CD4-positive, alpha-beta T cell treated with Interleukin-6 at 100 ng/mL for 8 hours (primary cell): ENCODE results near the gene XIAP.
"Not testable (repeated sequence)": the region's sequence is repeated elsewhere in the genome, so short reads cannot be mapped to it uniquely, and the experiment has no call there.

Source experiments
- DNase-seq: peaks from one replicate; pipeline ENCODE4 v3.0.0-alpha.2; 2020; ENCODE audit warnings: mixed read lengths, low spot score

The XIAP gene

DNA sequence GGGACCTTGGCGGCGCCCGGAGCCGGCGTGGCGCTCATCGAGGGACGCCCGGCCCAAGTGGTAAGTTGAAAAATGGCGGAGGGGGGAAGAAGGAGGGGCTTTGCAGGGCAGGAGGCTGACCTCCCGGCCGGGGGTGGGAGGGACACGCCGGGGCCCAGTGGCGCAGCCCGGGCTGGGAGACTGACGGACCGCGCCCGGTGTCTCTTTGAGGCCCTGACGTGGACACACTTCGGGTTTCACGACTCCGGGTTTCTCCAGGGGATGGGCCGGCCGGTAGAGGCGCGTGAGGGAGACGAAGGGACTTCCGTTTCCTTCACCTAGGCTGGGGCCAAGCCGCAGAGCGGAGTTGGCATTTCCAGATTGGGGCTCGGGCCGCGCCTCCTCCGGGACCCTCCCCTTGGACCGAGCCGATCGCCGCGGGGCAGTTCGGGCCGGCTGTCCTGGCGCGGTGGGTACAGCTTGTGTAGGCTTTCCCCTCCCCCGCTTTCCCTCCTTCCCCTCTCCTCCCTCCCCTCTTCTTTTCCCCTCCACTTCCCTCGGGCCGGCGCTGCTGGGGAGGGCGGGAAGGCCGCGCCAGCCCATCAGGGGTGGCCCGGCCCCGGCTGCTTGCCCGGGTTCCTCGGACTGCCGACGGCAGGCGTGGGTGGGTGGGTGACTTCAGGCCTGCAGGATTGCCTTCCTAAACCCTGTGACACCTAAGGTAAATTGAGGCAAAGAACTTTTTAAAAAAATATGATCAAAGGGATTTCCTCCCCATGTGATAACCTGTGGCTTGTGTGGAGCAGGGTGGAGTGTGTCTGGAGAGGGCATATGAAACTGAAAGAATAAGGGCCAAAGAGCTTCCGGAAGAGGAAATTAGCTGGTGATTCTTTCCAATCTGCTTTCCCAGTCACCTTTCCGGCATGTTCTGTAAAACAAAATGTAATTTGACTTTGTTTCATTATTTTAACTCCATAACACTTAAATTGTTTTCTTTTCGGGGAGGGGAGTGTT is at the start of gene XIAP:
Gene XIAP, plus strand, starts transcription at position 208 of the 993 bp plus-strand sequence. CDS start 25,610 bp downstream, outside the sequence.
- peak; percentile 48 for DNase-seq

DNA sequence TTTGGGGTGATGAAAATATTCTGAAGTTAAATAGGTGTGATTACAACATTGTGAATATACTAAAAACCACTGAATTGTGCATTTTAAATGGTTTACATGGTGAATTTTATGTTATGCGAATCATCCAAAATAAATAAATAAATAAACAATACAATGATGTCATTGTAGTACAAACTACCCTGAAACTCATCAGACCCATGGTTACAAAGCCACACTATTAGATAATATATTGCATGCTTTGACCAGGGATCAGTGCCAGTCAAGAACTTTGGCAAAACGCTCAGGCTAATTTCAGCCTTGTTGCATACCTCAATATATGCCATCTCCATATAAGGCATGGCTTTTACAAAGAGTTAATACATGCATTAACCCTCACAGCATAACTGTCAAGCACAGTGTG is 45.5 kb upstream of the XIAP start:
- DNase-seq, result no peak

GRCh38 chrX:123814934-123815394 is 44.9 kb upstream of the XIAP start:
- DNase-seq, result not testable (repeated sequence)

DNA sequence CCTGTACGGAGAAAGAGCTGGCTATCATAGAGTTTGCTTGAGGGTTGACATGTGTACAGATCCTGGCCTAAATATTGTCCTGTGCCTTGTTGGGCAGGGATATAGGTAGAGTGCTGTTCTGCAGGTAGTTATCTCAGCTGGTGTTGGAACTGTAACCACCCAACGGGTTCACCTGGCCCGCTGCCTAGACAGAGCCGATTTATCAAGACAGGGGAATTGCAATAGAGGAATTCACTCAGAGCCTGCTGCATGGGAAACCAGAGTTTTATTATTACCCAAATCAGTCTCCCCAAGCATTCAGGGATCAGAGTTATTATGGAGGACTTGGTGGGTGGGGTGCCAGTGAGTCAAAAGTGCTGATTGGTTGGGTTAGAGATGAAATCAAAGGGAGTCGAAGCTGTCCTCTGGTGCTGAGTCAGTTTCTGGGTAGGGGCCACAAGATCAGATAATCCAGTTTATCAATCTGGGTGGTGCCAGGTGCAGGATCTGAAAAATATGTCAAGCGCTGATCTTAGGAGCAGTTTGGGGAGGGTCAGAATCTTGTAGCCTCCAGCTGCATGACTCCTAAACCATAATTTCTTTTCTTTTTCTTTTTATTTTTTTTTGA is 42.5 kb upstream of the XIAP start:
- DNase-seq, result no peak

- DNase-seq, result no peak
Observed at GRCh38 chrX:123818243-123818642, 41.6 kb upstream of the XIAP start.

- DNase-seq, result no peak
Observed at GRCh38 chrX:123822965-123823364, 36.9 kb upstream of the XIAP start.

- DNase-seq, result no peak
Observed at GRCh38 chrX:123830309-123830708, 29.5 kb upstream of the XIAP start.

GRCh38 chrX:123833387-123833786 is 26.5 kb upstream of the XIAP start:
- peak; percentile 57 for DNase-seq

DNA sequence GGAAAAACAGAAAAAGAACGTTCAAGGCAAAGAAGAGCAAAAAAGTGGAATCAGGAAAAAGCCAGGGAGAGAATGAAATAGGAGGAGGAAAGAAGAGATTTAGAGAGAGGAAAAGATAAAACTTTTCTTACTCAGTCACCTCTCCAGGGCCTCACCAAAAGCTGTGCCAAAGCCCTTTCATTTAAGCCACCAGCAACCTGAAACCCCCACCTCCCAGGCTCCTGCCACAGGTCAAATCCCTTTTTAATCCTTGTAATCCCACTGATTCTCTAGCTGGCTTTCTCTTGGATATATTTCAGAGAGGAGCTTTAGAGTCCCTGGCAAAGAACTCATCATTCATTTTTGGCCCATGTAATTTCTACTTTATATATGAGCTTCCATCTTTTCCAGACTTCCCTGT is 25.7 kb upstream of the XIAP start:
- DNase-seq, result no peak

GRCh38 chrX:123835661-123836371 is 24.0 kb upstream of the XIAP start:
- DNase-seq, result no peak

GRCh38 chrX:123845129-123845528 is 14.7 kb upstream of the XIAP start:
- DNase-seq, result not testable (repeated sequence)

- DNase-seq, result no peak
Observed at GRCh38 chrX:123846577-123847038, 13.2 kb upstream of the XIAP start.

DNA sequence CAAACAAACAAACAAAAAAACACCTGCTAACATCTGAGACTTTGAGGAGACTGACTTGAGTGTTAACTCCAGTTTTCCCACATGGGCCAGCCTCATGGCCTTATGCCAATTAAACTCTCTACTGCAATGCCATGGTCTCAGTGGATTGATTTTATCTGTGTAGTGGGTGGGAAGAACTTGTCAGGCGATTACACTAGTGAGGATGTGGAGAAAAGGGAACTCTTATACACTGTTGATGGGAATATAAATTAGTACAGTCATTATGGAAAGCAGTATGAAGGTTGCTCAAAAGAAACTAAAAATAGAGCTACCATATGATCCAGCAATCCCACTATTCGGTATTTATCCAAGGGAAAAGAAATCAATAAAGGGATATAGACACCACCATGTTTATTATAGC is 12.8 kb upstream of the XIAP start:
- DNase-seq, result no peak

GRCh38 chrX:123849096-123849495 is 10.8 kb upstream of the XIAP start:
- no peak for DNase-seq

DNA sequence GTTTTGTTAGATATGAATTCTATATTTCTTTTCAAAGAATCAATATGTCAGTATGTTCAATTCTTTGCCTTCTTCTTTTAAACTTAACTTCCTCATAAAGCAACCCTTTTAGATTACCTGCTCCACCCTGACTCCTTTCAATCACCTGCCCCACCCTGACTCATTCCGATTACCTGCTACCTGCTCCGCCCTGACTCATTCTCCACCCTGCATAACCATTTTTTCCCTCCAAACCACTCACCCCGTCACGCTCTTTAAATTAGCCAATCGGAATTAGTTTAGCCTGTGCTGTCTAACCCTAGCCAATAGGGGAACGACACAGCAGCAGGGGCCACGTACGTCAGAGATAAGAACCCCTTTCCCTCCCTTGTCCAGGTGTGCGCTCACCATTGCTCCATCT is 9.9 kb upstream of the XIAP start:
- DNase-seq, result not testable (repeated sequence)

- no peak for DNase-seq
Observed at GRCh38 chrX:123851079-123851478, 8.8 kb upstream of the XIAP start.

DNA sequence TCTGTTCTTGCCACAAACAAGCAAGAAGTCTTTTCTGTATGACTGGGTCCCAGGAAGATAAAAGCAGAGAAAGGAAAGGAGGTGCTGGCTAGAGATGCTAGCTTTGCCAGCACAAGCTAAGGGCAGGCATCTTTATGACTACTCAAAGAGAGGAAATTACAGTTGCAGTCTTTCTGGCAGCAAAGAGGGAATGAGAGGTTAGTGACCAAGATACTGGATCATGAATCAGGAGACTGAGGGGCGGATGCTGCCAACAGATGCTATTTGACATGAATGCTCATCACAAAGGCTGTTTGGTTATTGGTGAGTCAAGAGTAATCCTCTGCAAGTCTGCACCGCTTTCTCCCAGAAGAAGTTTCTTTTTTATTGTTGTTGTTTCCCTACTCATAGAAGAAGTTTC is 5.5 kb upstream of the XIAP start:
- no peak for DNase-seq

DNA sequence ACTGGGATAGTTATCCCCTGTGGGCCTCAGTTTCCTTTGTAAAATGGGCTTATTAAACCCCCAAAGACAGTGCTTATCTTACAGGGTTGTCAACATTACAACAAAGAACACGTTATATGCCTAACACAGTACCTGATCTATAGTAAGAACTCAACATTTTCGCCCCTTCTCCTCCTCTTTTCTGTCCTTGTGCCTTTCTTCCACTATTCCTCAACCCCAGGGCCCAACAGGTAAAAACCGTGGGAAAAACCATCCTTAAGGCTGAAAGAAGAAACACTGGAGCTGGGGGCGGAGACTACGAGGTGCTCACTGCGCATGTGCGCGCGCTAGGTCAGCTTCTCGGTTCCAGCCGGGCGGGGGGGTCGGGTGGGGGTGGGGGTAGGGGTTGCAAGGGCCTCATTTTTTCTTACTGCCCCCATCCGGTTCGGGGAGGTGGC is 426 bp upstream of the XIAP start:
- DNase-seq, result peak; percentile 45

GRCh38 chrX:123860983-123861382 is 1.1 kb downstream of the XIAP start:
- DNase-seq, result no peak

DNA sequence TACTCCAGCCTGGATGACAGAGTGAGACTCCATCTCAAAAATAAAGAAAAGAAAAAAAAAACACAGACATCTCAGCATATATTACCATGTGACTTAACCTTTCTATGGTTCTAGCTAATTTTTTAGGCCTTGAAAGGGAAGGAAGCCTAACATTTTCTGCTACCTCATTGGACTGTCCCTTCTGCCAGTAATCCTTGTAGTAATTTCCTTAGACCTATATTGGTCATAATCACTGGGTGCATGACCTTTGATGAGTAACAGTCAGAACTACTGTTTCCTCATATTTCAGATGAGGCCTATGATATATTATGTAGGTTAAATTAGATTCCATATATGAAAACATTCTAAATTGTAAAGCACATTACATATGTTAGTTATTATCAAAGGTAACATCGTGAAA is 9.6 kb downstream of the XIAP start:
- no peak for DNase-seq

GRCh38 chrX:123871309-123871708 is 11.5 kb downstream of the XIAP start:
- no peak for DNase-seq

GRCh38 chrX:123873956-123874355 is 14.1 kb downstream of the XIAP start:
- no peak for DNase-seq
